NCI-H524 treated with DMSO at 0.1 percent for 48 hours (cell line): ENCODE data around the gene IGFBP2.

Experiments
- DNase-seq: peaks from one replicate; lab custom pipeline; 2025; lab: John Stamatoyannopoulos, UW

IGFBP2 gene

GRCh38 chr2:216701544-216701943 lies 68.3 kb downstream of the IGFBP2 start:
- DNase-seq = no peak

- DNase-seq = no peak
These were observed 69.5 kb downstream of the IGFBP2 start for GRCh38 chr2:216702756-216703155.

GRCh38 chr2:216710551-216711301 lies 77.5 kb downstream of the IGFBP2 start:
- DNase-seq = no peak

GRCh38 chr2:216711348-216711747 lies 78.1 kb downstream of the IGFBP2 start:
- DNase-seq = no peak

- DNase-seq = no peak
These were observed 80.6 kb downstream of the IGFBP2 start for GRCh38 chr2:216713691-216714336.
